GM12801 (cell line): ENCODE data around the gene MKS1.

Experiments
- TF ChIP-seq, protein P1 (sequence below): IDR thresholded peaks from one replicate; pipeline ENCODE4 v1.5.1; 2011; ENCODE audit warnings: control low read depth; ENCODE audit not compliant: insufficient read length; ENCODE audit errors: extremely low read depth

MKS1 gene

DNA sequence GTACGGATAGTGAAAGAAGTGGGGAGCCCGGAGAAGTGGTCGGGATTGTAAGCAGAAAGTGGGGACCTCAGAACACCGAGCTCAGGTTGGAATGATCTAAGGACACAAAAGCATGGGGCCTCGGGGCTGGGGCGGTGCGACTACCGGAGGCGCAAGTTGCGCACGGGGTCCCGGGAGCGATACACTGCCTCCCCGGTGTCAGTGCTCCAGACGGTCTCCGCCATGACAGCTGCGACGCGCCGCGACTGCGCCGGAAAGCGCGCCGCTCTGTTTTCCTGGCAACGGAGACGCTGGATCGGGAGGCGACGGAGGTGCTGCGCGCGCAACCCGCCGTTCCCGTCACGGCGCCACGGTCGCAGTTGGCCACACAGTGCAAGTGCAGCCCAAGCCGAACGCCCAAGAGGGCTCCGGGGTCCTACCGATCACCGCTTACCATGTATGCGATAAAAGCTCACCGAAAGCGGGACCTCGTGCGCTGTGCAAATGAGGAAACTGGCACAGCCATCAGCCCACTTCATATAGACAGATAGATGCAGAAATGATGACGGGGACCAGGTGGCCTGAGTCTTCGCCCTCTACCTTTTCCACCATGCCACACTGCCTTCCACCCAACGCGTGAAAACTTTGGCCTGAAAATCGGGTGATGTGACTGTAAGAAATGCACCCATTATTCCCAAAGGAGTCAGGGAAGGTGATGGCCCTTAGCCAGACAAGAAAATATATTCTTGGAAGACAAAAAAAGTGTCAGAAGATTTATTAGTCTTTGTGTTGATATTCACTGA is at the start of gene MKS1:
MKS1 (minus strand) TSS at position 249 of the 782 bp plus-strand sequence; CDS start at position 224, 25 bp downstream.
- TF ChIP-seq, protein P1, sequence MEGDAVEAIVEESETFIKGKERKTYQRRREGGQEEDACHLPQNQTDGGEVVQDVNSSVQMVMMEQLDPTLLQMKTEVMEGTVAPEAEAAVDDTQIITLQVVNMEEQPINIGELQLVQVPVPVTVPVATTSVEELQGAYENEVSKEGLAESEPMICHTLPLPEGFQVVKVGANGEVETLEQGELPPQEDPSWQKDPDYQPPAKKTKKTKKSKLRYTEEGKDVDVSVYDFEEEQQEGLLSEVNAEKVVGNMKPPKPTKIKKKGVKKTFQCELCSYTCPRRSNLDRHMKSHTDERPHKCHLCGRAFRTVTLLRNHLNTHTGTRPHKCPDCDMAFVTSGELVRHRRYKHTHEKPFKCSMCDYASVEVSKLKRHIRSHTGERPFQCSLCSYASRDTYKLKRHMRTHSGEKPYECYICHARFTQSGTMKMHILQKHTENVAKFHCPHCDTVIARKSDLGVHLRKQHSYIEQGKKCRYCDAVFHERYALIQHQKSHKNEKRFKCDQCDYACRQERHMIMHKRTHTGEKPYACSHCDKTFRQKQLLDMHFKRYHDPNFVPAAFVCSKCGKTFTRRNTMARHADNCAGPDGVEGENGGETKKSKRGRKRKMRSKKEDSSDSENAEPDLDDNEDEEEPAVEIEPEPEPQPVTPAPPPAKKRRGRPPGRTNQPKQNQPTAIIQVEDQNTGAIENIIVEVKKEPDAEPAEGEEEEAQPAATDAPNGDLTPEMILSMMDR: no peak

DNA sequence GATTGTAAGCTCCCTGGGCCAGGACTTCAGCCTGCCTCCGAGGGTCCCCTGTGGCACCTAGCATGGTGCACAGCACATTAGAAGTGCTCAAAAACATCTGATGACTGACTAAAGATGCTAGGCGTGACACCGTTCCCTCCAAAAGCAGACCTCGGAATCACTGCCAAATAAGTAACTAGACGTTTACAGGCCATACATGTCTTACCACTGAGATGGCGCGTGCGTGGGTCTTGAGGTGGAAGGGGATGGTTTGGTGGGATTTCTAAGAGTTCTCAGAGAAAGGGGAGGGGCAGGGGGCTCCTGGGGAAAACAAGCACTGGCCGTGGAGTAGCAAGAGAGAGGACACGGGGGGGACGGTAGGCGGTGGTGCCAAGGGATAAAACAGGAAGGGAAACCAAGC is 49.3 kb upstream of the MKS1 start:
- TF ChIP-seq, protein P1: no peak

DNA sequence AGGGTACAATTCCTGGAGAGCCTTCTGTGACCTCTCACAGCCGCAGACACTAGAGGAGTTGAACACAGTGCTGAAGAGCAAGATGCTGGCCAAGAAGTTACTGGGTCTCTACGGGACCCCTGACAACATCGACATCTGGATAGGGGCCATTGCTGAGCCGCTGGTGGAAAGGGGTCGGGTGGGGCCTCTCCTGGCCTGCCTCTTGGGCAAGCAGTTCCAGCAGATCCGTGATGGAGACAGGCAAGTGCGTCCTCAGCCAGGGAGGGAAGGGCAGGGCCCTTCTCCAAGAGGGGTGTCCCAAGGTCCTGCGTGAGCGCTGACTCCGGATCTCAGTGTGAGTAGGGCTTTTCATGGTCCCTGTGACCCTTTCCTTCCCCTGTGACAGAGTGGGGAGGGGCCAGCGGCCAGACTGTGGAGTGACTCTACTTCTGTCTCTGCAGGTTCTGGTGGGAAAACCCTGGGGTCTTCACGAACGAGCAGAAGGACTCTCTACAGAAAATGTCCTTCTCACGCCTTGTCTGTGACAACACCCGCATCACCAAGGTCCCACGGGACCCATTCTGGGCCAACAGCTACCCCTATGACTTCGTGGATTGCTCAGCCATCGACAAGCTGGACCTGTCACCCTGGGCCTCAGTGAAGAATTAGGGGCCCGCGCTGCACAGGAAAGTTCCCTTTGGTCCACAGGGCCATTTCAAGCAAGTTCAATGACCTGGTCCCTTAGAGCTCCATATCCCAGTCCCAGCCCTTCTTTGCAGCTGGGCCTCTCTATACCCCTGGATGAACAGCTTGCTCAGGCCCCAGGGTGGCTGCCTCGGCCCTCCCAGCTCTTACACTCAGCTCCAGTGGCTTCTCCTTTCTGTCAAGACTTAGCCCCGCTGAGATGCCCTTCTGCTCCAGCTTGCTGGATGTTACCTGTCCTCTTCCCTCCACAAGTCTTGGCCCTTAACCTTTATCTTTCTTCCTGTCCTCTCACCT is 48.6 kb upstream of the MKS1 start:
- TF ChIP-seq, protein P1: no peak

DNA sequence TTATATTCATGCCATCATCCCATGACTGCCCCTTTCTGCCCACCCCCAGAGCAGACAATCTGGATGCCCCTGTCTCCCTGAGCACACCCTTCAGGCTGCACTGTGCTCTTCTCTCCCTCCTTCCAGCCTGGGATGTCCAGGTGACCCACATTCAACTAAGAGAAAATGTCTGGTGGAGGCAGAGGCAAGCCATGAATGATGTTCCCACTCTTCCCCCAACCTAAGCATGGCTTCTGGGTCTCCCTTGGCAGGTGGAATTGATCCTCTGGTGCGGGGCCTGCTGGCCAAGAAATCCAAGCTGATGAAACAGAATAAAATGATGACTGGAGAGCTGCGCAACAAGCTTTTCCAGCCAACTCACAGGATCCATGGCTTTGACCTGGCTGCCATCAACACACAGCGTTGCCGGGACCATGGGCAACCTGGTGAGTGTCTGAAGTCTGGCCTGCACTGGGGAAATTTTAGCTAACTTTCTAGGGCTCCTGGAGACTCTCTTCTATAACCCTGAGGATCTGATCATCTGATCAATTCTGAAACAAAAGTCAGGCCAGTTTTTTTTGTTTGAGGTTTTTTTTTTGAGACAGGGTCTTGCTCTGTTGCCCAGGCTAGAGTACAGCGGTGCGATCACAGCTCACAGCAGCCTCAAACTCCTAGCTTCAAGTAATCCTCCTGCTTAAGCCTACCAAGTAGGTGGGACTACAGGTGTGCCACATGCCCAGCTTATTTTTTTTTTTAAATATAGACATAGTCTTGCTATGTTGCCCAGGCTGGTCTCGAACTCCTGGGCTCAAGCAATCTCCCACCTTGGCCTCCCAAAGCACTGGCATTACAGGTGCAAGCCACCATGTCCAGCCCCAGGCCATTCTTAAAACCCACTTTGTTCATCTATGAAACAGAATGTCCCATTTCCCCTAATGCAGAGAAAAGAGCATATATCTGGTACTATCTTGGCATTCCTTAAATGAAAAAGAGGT is 47.1 kb upstream of the MKS1 start:
- TF ChIP-seq, protein P1: no peak

DNA sequence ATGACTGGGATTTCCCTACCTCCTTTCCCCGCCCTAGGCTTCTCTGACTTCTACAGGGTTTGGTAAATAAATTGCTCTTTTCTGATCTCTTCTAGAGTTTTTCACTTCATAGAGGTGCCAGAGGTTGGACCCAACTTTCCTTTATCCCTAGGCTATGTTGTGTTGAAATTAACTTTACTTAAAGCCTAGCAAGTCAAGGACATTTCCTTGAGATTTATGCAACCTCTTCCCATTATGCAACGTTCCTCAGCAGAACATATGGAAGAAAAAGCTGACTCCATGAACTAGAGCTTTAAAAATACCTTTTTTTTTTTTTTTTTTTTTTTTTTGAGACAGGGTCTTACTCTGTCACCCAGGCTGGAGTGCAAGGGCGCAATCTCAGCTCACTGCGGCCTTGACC is 46.2 kb upstream of the MKS1 start:
- TF ChIP-seq, protein P1: no peak

DNA sequence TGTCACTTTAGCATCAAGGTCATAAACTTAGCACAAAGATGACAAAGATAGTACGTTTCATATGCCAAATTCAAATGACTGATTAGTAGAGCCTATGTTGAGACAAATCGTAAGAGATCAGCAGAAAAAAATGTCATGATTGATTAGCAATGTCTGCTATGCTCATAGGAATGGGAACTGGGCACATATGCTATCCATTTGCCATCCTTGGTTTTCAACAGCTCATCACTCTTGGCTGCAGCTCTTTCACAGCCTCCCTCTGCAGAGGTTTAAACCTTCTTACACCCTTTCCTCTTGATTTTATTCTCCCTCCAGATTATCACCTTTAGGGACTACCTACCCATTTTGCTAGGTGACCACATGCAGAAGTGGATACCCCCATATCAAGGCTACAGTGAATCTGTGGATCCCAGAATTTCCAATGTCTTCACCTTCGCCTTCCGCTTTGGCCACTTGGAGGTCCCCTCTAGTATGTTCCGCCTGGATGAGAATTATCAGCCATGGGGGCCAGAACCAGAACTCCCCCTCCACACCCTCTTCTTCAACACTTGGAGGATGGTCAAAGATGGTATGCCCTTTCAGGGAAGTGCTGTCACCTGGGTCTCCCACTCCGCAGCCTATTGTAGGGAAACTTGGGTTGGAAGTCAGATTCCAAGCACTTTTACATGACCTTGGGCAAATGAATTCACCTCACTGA is 45.5 kb upstream of the MKS1 start:
- TF ChIP-seq, protein P1: no peak
